ENCODE data around the gene PNPLA3. TPM values are rescaled to one million over a fixed set of nuclear protein-coding genes. Genes with fewer than 3 reads are reported as not detected.

The PNPLA3 gene
- total and polyA plus RNA-seq, 2 donors from 2014 or later: 0.54 to 1.2 TPM

GRCh38 chr22:43885786-43886185, 37.8 kb upstream of the PNPLA3 start:
- peaks cover 10% of the 10 kb centered on the region for H3K27me3 ChIP-seq (ENCODE audit: control insufficient read depth, insufficient read depth, low read length)
- intact Hi-C loops (cut with DNase I): no loop called here
- FAIRE-seq: no peak

GRCh38 chr22:43886231-43886630, 37.4 kb upstream of the PNPLA3 start:
- FAIRE-seq (no peak), DNase-seq (peak in 2 of 5 donors; percentile 18 to 24)
- peaks cover 13% of the 10 kb centered on the region for H3K27me3 ChIP-seq (ENCODE audit: control insufficient read depth, insufficient read depth, low read length)
- H3K9ac ChIP-seq (ENCODE audit: low read length in 3 of 3): no peak overlapping the region
- H3K36me3 ChIP-seq (ENCODE audit: control insufficient read depth in 2 of 3, insufficient read depth in 3 of 3, low read length in 3 of 3): no peaks in the 10 kb centered on the region
- TF ChIP-seq CTCF (IDR thresholded peaks at IDR 0.05; ENCODE audit: borderline replicate concordance, extremely low read depth, insufficient read depth): no peak
- H3K4me1 ChIP-seq (ENCODE audit: control insufficient read depth in 2 of 3, insufficient read depth in 2 of 3, low read depth in 1 of 3, low read length in 3 of 3): no peaks in the 10 kb centered on the region
- no peak overlapping the region for H3K4me3 ChIP-seq (ENCODE audit: low read length in 3 of 3)
- H3K9me3 ChIP-seq (ENCODE audit: control insufficient read depth in 2 of 3, insufficient read depth in 1 of 3, low read length in 3 of 3): no peaks in the 10 kb centered on the region
- no peak overlapping the region for H3K27ac ChIP-seq (ENCODE audit: low read depth in 2 of 2, low read length in 2 of 2)
- intact Hi-C loops (cut with DNase I): no loop called here

More at GRCh38 chr22:43885786-43886185, 37.8 kb upstream of the PNPLA3 start:
- no peak for DNase-seq
- no peaks in the 10 kb centered on the region for H3K4me1 ChIP-seq (ENCODE audit: control insufficient read depth in 2 of 3, insufficient read depth in 2 of 3, low read depth in 1 of 3, low read length in 3 of 3)
- no peak overlapping the region for H3K27ac ChIP-seq (ENCODE audit: low read depth in 2 of 2, low read length in 2 of 2)
- no peak overlapping the region for H3K4me3 ChIP-seq (ENCODE audit: low read length in 3 of 3)
- H3K9me3 ChIP-seq (ENCODE audit: control insufficient read depth in 2 of 3, insufficient read depth in 1 of 3, low read length in 3 of 3): no peaks in the 10 kb centered on the region
- no peak for TF ChIP-seq CTCF (IDR thresholded peaks at IDR 0.05; ENCODE audit: borderline replicate concordance, extremely low read depth, insufficient read depth)
- H3K9ac ChIP-seq (ENCODE audit: low read length in 3 of 3): no peak overlapping the region
- no peaks in the 10 kb centered on the region for H3K36me3 ChIP-seq (ENCODE audit: control insufficient read depth in 2 of 3, insufficient read depth in 3 of 3, low read length in 3 of 3)

- FAIRE-seq (no peak), DNase-seq (peak in 2 of 5 donors; percentile 12 to 36)
- no peak overlapping the region for H3K9ac ChIP-seq (ENCODE audit: low read length in 3 of 3)
- no peaks in the 10 kb centered on the region for H3K9me3 ChIP-seq (ENCODE audit: control insufficient read depth in 2 of 3, insufficient read depth in 1 of 3, low read length in 3 of 3)
- H3K4me1 ChIP-seq (ENCODE audit: control insufficient read depth in 2 of 3, insufficient read depth in 2 of 3, low read depth in 1 of 3, low read length in 3 of 3): peaks cover 0 to 2% (median 0%) of the 10 kb centered on the region in 3 donors
- TF ChIP-seq CTCF (IDR thresholded peaks at IDR 0.05; ENCODE audit: borderline replicate concordance, extremely low read depth, insufficient read depth): no peak
- H3K4me3 ChIP-seq (ENCODE audit: low read length in 3 of 3): no peak overlapping the region
- no peaks in the 10 kb centered on the region for H3K36me3 ChIP-seq (ENCODE audit: control insufficient read depth in 2 of 3, insufficient read depth in 3 of 3, low read length in 3 of 3)
- peaks cover 19% of the 10 kb centered on the region for H3K27me3 ChIP-seq (ENCODE audit: control insufficient read depth, insufficient read depth, low read length)
- no peak overlapping the region for H3K27ac ChIP-seq (ENCODE audit: low read depth in 2 of 2, low read length in 2 of 2)
- intact Hi-C loops (cut with DNase I): no loop called here
Measured at GRCh38 chr22:43887391-43887790, 36.2 kb upstream of the PNPLA3 start.

GRCh38 chr22:43888740-43889139, 34.9 kb upstream of the PNPLA3 start:
- H3K4me3 ChIP-seq (ENCODE audit: low read length in 3 of 3): no peak overlapping the region
- no peak overlapping the region for H3K9ac ChIP-seq (ENCODE audit: low read length in 3 of 3)
- peak in 1 of 5 donors; percentile 4 for DNase-seq
- intact Hi-C loops (cut with DNase I): no loop called here
- FAIRE-seq: no peak
- H3K36me3 ChIP-seq (ENCODE audit: control insufficient read depth in 2 of 3, insufficient read depth in 3 of 3, low read length in 3 of 3): no peaks in the 10 kb centered on the region
- H3K27ac ChIP-seq (ENCODE audit: low read depth in 2 of 2, low read length in 2 of 2): no peak overlapping the region
- H3K27me3 ChIP-seq (ENCODE audit: control insufficient read depth, insufficient read depth, low read length): peaks cover 19% of the 10 kb centered on the region
- H3K9me3 ChIP-seq (ENCODE audit: control insufficient read depth in 2 of 3, insufficient read depth in 1 of 3, low read length in 3 of 3): no peaks in the 10 kb centered on the region
- no peak for TF ChIP-seq CTCF (IDR thresholded peaks at IDR 0.05; ENCODE audit: borderline replicate concordance, extremely low read depth, insufficient read depth)
- peaks cover 0 to 2% (median 0%) of the 10 kb centered on the region in 3 donors for H3K4me1 ChIP-seq (ENCODE audit: control insufficient read depth in 2 of 3, insufficient read depth in 2 of 3, low read depth in 1 of 3, low read length in 3 of 3)

Data from kidney (tissue), 14 donors.